OCI-LY3 (cell line): ENCODE measurements around the gene KLK11.

Source experiments
- H2AFZ ChIP-seq: fragments of 200-600, 300-600 bp; shearing (Covaris generic); 2 replicates; pipeline ENCODE4 v1.6.0; 2014; ENCODE audit warnings: antibody characterized with exemption, low read depth, low read length
- H3K27ac ChIP-seq: fragments of 200-600, 300-600 bp; sonication (generic); 2 replicates; pipeline ENCODE4 v1.5.1; 2014; ENCODE audit warnings: mild to moderate bottlenecking, low read length, moderate library complexity, mixed read lengths
- H3K27me3 ChIP-seq: fragments of 200-600, 300-600 bp; sonication (generic); 2 replicates; pipeline ENCODE4 v1.6.1; 2014; ENCODE audit warnings: low read depth, low read length, mixed read lengths
- H3K36me3 ChIP-seq: fragments of 200-600, 300-600 bp; sonication (generic); replicated peaks from 2 replicates; pipeline ENCODE3; 2014; ENCODE audit warnings: low read depth, low read length, mixed read lengths
- H3K4me1 ChIP-seq: fragments of 300-600, 200-600 bp; sonication (generic); 2 replicates; pipeline ENCODE4 v1.6.1; 2014; ENCODE audit warnings: low read length, mixed read lengths
- H3K4me2 ChIP-seq: fragments of 200-600, 300-600 bp; sonication (generic); 2 replicates; pipeline ENCODE4 v1.6.1; 2014; ENCODE audit warnings: low read length, mixed read lengths
- H3K4me3 ChIP-seq: fragments of 300-600, 200-600 bp; sonication (generic); 2 replicates; pipeline ENCODE4 v1.5.1; 2014; ENCODE audit warnings: antibody characterized with exemption, mild to moderate bottlenecking, low read length, moderate library complexity
- H3K79me2 ChIP-seq: fragments of 300-600, 200-600 bp; shearing (Covaris generic); 2 replicates; pipeline ENCODE4 v1.6.1; 2014; ENCODE audit warnings: mild to moderate bottlenecking, low read length, mixed read lengths
- H3K9ac ChIP-seq: fragments of 300-600, 200-600 bp; shearing (Covaris generic); 2 replicates; pipeline ENCODE4 v1.6.0; 2014; ENCODE audit warnings: mild to moderate bottlenecking, low read length, moderate library complexity
- H3K9me3 ChIP-seq: fragments of 200-600, 300-600 bp; shearing (Covaris generic); 2 replicates; pipeline ENCODE4 v1.6.1; 2014; ENCODE audit warnings: low read length, mixed read lengths; ENCODE audit not compliant: insufficient read depth
- H4K20me1 ChIP-seq: fragments of 200-600, 300-600 bp; sonication (generic); 2 replicates; pipeline ENCODE4 v1.6.1; 2016; ENCODE audit warnings: low read length, mixed read lengths; ENCODE audit not compliant: insufficient read depth
- EZH2phosphoT487 ChIP-seq: fragments of 200-600 bp; shearing (Covaris generic); IDR thresholded peaks from 2 replicates; pipeline ENCODE4 v1.6.1; 2018; ENCODE audit warnings: antibody characterized with exemption, mixed run types, low read depth
- TF ChIP-seq, protein P1 (sequence below): fragments of 200-600, 300-600 bp; sonication (generic); IDR thresholded peaks from 2 replicates; pipeline ENCODE4 v1.5.1; 2014; ENCODE audit warnings: antibody characterized with exemption, low read length, low read depth

KLK11 gene

DNA sequence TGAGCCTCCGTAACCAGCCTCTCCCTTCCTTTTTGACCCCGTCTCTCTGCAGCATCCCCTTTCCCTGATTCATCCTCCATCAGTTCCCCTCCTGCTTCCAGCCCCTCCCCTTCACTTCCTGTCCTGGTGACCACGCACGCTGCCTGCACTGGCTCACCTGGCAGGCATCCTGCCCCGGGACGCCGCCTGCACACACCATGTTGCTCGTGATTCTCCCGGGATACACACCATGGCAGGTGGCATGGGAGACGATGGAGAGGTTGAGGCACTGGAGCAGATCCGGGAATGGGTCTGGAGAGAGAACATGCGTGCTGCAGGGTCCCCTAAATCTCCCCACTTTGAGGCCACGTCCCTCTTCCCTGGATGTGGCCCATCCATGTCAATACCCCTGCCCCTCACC, 4.2 kb upstream of the KLK11 start:
- Histone ChIP-seq H3K79me2 (no peaks in the 10 kb centered on the region), H3K27me3 (peaks cover 8% of the 10 kb centered on the region; the same call in 1 of the 2 replicates), H4K20me1 (no peaks in the 10 kb centered on the region), H3K4me1 (no peaks in the 10 kb centered on the region), H3K9ac (no peak overlapping the region), H2AFZ (no peak overlapping the region), H3K27ac (no peak overlapping the region), H3K4me3 (no peak overlapping the region), H3K36me3 (no peaks in the 10 kb centered on the region), H3K9me3 (no peaks in the 10 kb centered on the region), H3K4me2 (no peak overlapping the region)
- no peak for TF ChIP-seq EZH2phosphoT487
- TF ChIP-seq, protein P1, sequence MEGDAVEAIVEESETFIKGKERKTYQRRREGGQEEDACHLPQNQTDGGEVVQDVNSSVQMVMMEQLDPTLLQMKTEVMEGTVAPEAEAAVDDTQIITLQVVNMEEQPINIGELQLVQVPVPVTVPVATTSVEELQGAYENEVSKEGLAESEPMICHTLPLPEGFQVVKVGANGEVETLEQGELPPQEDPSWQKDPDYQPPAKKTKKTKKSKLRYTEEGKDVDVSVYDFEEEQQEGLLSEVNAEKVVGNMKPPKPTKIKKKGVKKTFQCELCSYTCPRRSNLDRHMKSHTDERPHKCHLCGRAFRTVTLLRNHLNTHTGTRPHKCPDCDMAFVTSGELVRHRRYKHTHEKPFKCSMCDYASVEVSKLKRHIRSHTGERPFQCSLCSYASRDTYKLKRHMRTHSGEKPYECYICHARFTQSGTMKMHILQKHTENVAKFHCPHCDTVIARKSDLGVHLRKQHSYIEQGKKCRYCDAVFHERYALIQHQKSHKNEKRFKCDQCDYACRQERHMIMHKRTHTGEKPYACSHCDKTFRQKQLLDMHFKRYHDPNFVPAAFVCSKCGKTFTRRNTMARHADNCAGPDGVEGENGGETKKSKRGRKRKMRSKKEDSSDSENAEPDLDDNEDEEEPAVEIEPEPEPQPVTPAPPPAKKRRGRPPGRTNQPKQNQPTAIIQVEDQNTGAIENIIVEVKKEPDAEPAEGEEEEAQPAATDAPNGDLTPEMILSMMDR, result no peak

DNA sequence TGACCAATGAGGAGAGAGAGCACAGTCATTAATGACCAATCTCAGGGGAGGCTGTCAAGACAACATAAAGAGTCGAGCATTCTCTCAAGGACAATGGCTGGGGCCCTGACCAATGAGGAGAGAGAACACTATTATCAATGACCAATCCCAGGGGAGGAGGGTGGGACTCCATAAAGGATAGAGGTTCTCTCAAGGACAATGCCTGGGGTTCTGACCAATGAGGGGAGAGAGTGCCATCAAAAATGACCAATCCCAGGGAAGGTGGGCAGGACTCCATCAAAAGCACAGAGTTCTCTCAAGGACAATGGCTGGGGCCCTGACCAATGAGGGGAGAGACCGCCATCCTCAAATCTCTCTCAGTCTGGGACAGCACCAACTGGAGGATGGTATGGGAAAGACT, 3.3 kb upstream of the KLK11 start:
- Histone ChIP-seq H3K36me3 (no peaks in the 10 kb centered on the region), H3K9me3 (no peaks in the 10 kb centered on the region), H3K4me1 (no peaks in the 10 kb centered on the region), H3K79me2 (no peaks in the 10 kb centered on the region), H4K20me1 (no peaks in the 10 kb centered on the region), H2AFZ (no peak overlapping the region), H3K27ac (no peak overlapping the region), H3K4me2 (no peak overlapping the region), H3K4me3 (no peak overlapping the region), H3K9ac (no peak overlapping the region), H3K27me3 (peaks cover 12% of the 10 kb centered on the region; the same call in 1 of the 2 replicates)
- TF ChIP-seq EZH2phosphoT487, result no peak
- TF ChIP-seq, protein P1, result no peak

DNA sequence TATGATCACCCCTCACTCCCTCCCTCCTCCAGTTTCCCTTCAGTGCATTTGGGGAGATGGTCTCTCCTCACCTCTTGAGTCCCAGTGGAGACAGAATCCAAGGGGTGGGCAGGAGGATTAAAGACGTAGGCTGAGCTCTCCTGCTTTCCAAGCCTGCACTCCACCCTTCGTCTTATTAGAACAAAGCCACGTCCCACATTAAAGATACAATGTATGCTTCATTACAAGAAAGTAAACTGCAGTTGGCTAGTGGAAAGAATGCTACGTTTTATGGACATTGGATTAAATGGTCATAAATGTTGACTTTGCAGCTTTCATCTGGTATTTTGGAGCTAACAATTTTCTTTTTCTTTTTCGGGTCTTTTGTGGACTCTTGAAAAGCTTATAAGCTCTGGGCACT, 1.5 kb upstream of the KLK11 start:
- H3K4me1 ChIP-seq, result no peaks in the 10 kb centered on the region
- no peak overlapping the region for H3K4me2 ChIP-seq
- H2AFZ ChIP-seq, result no peak overlapping the region
- TF ChIP-seq EZH2phosphoT487, result no peak
- TF ChIP-seq, protein P1, result no peak
- H3K9ac ChIP-seq, result no peak overlapping the region
- H3K27me3 ChIP-seq, result peaks cover 14% of the 10 kb centered on the region; the same call in 1 of the 2 replicates
- H3K36me3 ChIP-seq, result no peaks in the 10 kb centered on the region
- H3K79me2 ChIP-seq, result no peaks in the 10 kb centered on the region
- no peak overlapping the region for H3K4me3 ChIP-seq
- H3K27ac ChIP-seq, result no peak overlapping the region
- H3K9me3 ChIP-seq, result no peaks in the 10 kb centered on the region
- H4K20me1 ChIP-seq, result no peaks in the 10 kb centered on the region

DNA sequence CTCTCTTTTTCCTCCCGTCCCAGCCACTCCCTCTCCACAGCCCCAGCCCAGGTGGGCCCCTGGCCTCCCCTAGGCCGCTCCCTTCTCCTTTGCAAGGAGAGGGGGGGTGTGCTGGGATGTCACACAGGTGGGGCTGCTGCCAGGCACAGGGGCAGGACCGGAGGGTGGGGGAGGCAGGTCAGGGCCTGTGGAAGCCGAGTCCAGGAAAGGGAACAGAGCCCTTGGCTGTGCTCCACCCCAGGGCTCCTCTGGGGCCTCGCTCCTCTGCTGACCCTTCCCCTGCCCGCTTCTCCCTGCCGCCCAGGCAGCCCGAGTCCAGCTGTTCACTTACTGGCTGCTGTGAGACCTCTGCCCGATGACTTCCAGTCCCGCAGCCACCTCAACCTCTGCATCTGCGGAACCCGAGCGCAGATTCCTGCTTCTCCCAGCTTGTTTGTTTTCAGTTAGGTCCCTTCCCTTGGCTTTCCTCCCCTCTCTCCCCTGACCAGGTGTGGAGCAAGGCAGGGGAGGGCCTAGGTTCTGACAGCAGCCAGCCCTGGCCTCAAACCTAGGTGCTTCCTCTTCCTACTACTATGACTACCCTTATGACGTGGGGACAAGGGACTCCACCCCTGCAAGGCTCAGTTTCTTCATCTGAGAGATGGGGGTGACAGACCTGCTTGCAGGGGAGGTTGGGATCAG, 850 bp upstream of the KLK11 start:
- H3K4me1 ChIP-seq, result no peaks in the 10 kb centered on the region

More for the DNA sequence above, 850 bp upstream of the KLK11 start:
- Histone ChIP-seq H3K79me2 (no peaks in the 10 kb centered on the region), H3K36me3 (no peaks in the 10 kb centered on the region), H3K9ac (no peak overlapping the region), H3K27ac (no peak overlapping the region), H3K9me3 (no peaks in the 10 kb centered on the region), H3K4me2 (no peak overlapping the region), H4K20me1 (no peaks in the 10 kb centered on the region), H2AFZ (no peak overlapping the region), H3K4me3 (no peak overlapping the region), H3K27me3 (peaks cover 14% of the 10 kb centered on the region; the same call in 1 of the 2 replicates)
- TF ChIP-seq, protein P1, result no peak
- TF ChIP-seq EZH2phosphoT487, result no peak
